OCI-LY1 (cell line): ENCODE results near the gene FTL.

ENCODE experiments used
- H2AFZ ChIP-seq: fragments of 200-600 bp; sonication (generic), shearing (Covaris generic); 2 replicates; pipeline ENCODE4 v1.6.0; 2014; ENCODE audit warnings: antibody characterized with exemption, mild to moderate bottlenecking, low read length
- H3F3A ChIP-seq: fragments of 200-600 bp; sonication (generic), shearing (Covaris generic); 2 replicates; pipeline ENCODE4 v1.6.0; 2014; ENCODE audit warnings: mild to moderate bottlenecking, antibody characterized with exemption, low read length, moderate library complexity; ENCODE audit not compliant: insufficient read depth
- H3K27ac ChIP-seq: fragments of 200-600 bp; sonication (generic); 2 replicates; pipeline ENCODE4 v1.5.1; 2014; ENCODE audit warnings: low read length, mixed run types, mild to moderate bottlenecking, low read depth; ENCODE audit not compliant: poor library complexity, severe bottlenecking
- H3K27me3 ChIP-seq: fragments of 200-600 bp; sonication (generic); 2 replicates; pipeline ENCODE4 v1.6.0; 2014; ENCODE audit warnings: antibody characterized with exemption, mild to moderate bottlenecking, low read length, moderate library complexity; ENCODE audit not compliant: insufficient read depth
- H3K36me3 ChIP-seq: fragments of 200-600 bp; sonication (generic); 2 replicates; pipeline ENCODE4 v1.6.1; 2014; ENCODE audit warnings: mild to moderate bottlenecking, antibody characterized with exemption, low read length, moderate library complexity, mixed read lengths; ENCODE audit not compliant: insufficient read depth
- H3K4me1 ChIP-seq: fragments of 200-600 bp; sonication (generic); 2 replicates; pipeline ENCODE4 v1.5.1; 2014; ENCODE audit warnings: mild to moderate bottlenecking, low read length, moderate library complexity; ENCODE audit not compliant: insufficient read depth, severe bottlenecking
- H3K4me2 ChIP-seq: fragments of 200-600 bp; sonication (generic), shearing (Covaris generic); 2 replicates; pipeline ENCODE4 v1.6.1; 2014; ENCODE audit warnings: low read length
- H3K4me3 ChIP-seq: fragments of 200-600 bp; sonication (generic); 2 replicates; pipeline ENCODE4 v1.5.1; 2014; ENCODE audit warnings: low read length, low read depth, mild to moderate bottlenecking, mixed read lengths; ENCODE audit not compliant: poor library complexity, severe bottlenecking
- H3K79me2 ChIP-seq: fragments of 200-600 bp; shearing (Covaris generic); 2 replicates; pipeline ENCODE4 v1.6.1; 2016; ENCODE audit warnings: mixed run types, low read length, mixed read lengths; ENCODE audit not compliant: insufficient read depth
- H3K9ac ChIP-seq: fragments of 200-600 bp; sonication (generic), shearing (Covaris generic); 2 replicates; pipeline ENCODE4 v1.6.1; 2014; ENCODE audit warnings: mild to moderate bottlenecking, low read length, mixed read lengths
- H3K9me2 ChIP-seq: fragments of 200-600 bp; sonication (generic), shearing (Covaris generic); 2 replicates; pipeline ENCODE4 v1.6.1; 2014; ENCODE audit warnings: low read depth, mild to moderate bottlenecking, low read length, mixed read lengths
- H3K9me3 ChIP-seq: fragments of 200-600 bp; shearing (Covaris generic); 2 replicates; pipeline ENCODE4 v1.6.1; 2014; ENCODE audit warnings: low read length, mixed read lengths
- H4K20me1 ChIP-seq: fragments of 200-600 bp; sonication (generic), shearing (Covaris generic); 2 replicates; pipeline ENCODE4 v1.6.0; 2016; ENCODE audit warnings: mild to moderate bottlenecking, low read length; ENCODE audit not compliant: insufficient read depth
- CTCF ChIP-seq: fragments of 200-600 bp; sonication (generic), shearing (Covaris generic); IDR thresholded peaks from 2 replicates; pipeline ENCODE4 v1.5.1; 2017; ENCODE audit warnings: mild to moderate bottlenecking, antibody characterized with exemption, low read length, moderate library complexity, mixed read lengths
- EZH2 ChIP-seq: fragments of 200-600 bp; sonication (generic), shearing (Covaris generic); IDR thresholded peaks from 2 replicates; pipeline ENCODE4 v1.8.0; 2017; ENCODE audit warnings: borderline replicate concordance, mixed run types, mild to moderate bottlenecking, antibody characterized with exemption, low read length, moderate library complexity, mixed read lengths

The FTL gene

GRCh38 chr19:48950159-48950558, 14.9 kb upstream of the FTL start:
- H3K9ac ChIP-seq, result no peak overlapping the region
- no peaks in the 10 kb centered on the region for H3F3A ChIP-seq
- no peaks in the 10 kb centered on the region; the same call in 1 of the 2 replicates for H3K36me3 ChIP-seq
- no peaks in the 10 kb centered on the region for H3K27me3 ChIP-seq
- H3K9me2 ChIP-seq, result no peaks in the 10 kb centered on the region
- H3K4me2 ChIP-seq, result no peak overlapping the region
- no peak overlapping the region for H3K27ac ChIP-seq
- no peak overlapping the region for H2AFZ ChIP-seq
- no peaks in the 10 kb centered on the region for H4K20me1 ChIP-seq
- H3K4me3 ChIP-seq, result no peak overlapping the region
- no peaks in the 10 kb centered on the region for H3K79me2 ChIP-seq
- peaks cover 10% of the 10 kb centered on the region for H3K9me3 ChIP-seq
- peaks cover 5% of the 10 kb centered on the region for H3K4me1 ChIP-seq
- TF ChIP-seq CTCF, result no peak

- H3K27ac ChIP-seq, result no peak overlapping the region
- no peak overlapping the region for H3K9ac ChIP-seq
- no peak overlapping the region for H3K4me2 ChIP-seq
- H2AFZ ChIP-seq, result no peak overlapping the region
- no peak for TF ChIP-seq EZH2
- H3K4me3 ChIP-seq, result no peak overlapping the region
- no peaks in the 10 kb centered on the region for H4K20me1 ChIP-seq
- no peaks in the 10 kb centered on the region for H3F3A ChIP-seq
- peaks cover 10% of the 10 kb centered on the region for H3K9me3 ChIP-seq
- no peaks in the 10 kb centered on the region for H3K9me2 ChIP-seq
- peaks cover 13% of the 10 kb centered on the region for H3K4me1 ChIP-seq
- H3K79me2 ChIP-seq, result no peaks in the 10 kb centered on the region
- no peaks in the 10 kb centered on the region for H3K27me3 ChIP-seq
- peaks cover 2% of the 10 kb centered on the region for H3K36me3 ChIP-seq
These were observed 14.1 kb upstream of the FTL start for GRCh38 chr19:48950830-48951519.

GRCh38 chr19:48953141-48953540, 12.0 kb upstream of the FTL start:
- Histone ChIP-seq H3K4me2 (no peak overlapping the region), H3K36me3 (peaks cover 17% of the 10 kb centered on the region)

More at GRCh38 chr19:48953141-48953540, 12.0 kb upstream of the FTL start:
- Histone ChIP-seq H3K4me3 (no peak overlapping the region), H3K4me1 (peaks cover 17% of the 10 kb centered on the region), H3K9ac (no peak overlapping the region), H3K9me2 (no peaks in the 10 kb centered on the region), H3K9me3 (no peaks in the 10 kb centered on the region), H3K27me3 (no peaks in the 10 kb centered on the region), H2AFZ (no peak overlapping the region), H4K20me1 (no peaks in the 10 kb centered on the region), H3F3A (no peaks in the 10 kb centered on the region), H3K27ac (no peak overlapping the region), H3K79me2 (no peaks in the 10 kb centered on the region)
- TF ChIP-seq CTCF (no peak), EZH2 (no peak)
